Pulmonary artery endothelial cell (primary cell): ENCODE measurements around the gene ARPP21. TPM values are rescaled to one million over a fixed set of nuclear protein-coding genes. Genes with fewer than 3 reads are reported as not detected.

Source experiments
- DNase-seq: peaks from one replicate; pipeline ENCODE4 v3.0.0-alpha.2; 2011; ENCODE audit warnings: low read depth, low spot score
- total RNA-seq: library from RNA; depleted of rRNA; stranded (reverse); fragments of >200 nt; gene quantifications from 2 replicates; pipeline ENCODE4 v1.2.3, GENCODE V29; 2014

Gene ARPP21
- total RNA-seq, 1 donor from 2014 or later: 0.07 TPM

DNA sequence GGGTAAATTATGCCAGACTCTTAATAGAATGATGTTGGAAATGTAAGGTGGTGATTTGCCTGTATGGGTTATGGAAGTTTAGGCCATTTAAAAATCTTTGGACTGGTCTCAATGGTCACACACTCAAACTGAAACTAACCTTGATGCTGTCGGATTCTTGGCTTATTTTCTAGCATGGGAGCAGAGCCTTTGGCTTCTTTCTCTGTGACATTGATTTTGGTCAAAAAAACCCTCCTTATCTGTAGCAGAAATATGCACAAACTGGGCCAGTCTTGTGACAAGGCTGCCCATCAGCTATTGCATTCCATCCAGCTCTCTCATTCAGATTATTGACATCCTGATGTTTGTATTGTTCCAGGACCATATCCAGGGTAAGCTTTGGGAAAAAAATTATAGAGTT is 35.9 kb downstream of the ARPP21 start:
- no peak for DNase-seq

DNA sequence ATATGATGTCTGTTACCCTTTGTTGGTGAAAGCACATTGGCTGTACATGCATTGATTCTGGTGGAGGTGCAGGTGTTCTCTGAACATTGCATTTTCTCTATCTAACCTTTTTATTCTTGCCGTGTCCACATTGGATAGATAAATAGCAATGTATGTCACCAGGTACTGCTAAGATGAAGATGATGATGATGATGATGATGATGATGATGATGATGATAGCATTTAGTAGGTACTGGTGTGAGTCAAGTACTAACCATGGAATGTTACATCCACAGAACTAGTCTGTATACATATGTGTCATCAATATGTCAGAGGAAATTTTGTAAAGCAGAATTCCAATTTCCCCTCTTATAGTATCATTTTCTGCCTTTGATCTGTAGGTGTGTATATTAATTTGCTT is 36.3 kb downstream of the ARPP21 start:
- no peak for DNase-seq

- no peak for DNase-seq
Measured at GRCh38 chr3:35677797-35678196, 38.5 kb downstream of the ARPP21 start.

GRCh38 chr3:35678643-35679161 is 39.4 kb downstream of the ARPP21 start:
- DNase-seq: no peak

- no peak for DNase-seq
Measured at GRCh38 chr3:35679409-35680080, 40.2 kb downstream of the ARPP21 start.

GRCh38 chr3:35680866-35681650 is 41.7 kb downstream of the ARPP21 start:
- DNase-seq: no peak

DNA sequence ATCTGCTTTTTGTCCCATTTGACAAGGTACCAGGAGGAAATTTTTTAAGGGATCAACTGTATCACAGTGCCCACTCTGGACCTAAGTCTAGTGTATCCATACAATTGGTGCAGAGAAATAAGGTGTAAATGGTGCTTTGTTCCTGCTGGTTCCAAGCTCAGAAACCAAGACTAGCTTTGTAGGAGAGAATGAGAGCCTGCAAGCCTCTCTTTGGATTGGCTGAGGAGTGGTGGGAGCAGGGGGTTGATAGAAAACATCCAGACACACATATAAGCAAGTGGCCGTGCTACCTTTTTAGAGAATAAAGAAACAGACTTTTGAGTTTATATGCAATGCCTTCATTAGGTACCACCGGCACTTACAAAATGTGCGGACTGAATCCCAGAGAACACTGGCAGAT is 45.8 kb downstream of the ARPP21 start:
- DNase-seq: no peak

GRCh38 chr3:35688826-35689225 is 49.5 kb downstream of the ARPP21 start:
- DNase-seq: no peak

GRCh38 chr3:35690271-35690670 is 50.9 kb downstream of the ARPP21 start:
- DNase-seq: no peak

- no peak for DNase-seq
Measured at GRCh38 chr3:35705904-35706303, 66.6 kb downstream of the ARPP21 start.

DNA sequence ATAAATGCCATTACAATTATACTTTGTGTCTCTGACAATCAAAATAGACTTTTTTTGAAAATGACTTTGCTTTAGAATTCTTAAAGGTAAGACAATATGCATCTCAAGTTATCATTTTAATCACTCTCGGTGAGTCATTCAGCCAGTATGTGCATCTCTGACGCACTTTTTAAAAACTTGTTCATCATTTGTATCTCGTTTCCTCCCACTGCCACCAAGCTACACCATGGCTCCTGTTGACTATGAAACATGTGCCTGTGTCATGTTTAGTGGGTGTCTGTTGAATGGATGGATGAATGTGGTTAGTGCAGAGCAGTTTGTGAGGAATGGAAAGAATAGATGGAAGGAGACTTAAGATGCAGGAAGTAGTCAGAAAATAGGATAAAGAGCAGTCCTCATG is 68.6 kb downstream of the ARPP21 start:
- DNase-seq: no peak

DNA sequence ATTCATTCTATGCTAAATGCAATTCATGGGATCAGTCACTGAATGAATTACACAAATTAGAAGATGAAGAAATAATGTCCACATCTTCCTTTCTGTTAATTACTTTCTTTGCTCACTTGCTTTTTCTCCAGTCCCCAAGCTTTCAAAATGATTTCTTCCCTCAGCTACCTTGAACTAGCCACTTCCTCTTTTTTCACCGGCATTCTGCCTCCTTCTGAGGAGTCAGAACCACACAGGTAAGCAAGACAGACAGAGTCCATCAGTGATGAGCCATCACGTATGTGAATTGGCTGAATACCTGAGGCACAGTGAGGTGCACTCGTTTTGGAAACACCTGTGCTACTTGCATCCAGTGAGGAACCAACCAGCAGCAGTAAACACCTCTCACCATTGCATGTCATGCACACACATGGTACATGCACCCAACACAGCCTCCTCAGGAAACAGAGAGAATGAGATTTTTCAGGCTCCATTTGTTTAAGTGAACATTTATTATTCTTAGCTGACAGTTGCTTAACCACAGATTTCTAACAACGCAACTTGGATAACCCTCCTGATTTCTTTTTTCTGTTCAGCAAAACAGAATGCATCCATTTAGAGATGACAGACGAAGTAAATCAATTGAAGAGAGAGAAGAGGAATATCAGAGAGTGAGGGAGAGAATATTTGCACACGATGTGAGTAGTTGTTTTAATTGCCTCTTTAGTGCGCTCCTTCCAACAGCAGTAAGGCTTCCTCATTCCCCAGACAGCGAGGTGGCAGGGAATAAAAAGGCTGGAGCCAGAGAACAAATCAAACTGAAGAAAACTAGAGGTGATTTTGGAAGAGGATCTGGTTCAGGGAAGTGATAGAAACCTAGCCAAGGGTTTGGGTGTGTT is 69.3 kb downstream of the ARPP21 start:
- no peak for DNase-seq

DNA sequence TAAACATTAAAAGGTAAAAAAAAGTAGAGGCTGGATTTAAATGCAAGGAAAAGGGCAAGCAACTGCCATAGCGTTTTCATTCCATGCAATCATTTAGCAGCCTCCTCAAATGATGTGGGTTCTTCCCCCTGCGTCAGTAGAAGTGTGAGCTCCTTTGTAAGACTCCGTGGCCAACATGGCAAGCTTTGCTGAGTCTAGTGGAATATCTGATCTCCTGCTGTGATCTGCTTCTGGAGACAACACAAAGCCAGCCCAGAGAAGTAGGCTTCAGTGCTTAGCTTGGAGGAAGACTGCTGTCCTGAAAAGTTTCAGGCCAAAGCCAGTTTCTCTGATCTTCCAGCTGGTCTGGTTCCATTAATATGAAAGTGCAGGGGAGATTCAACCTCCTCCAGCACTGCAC is 70.4 kb downstream of the ARPP21 start:
- no peak for DNase-seq

DNA sequence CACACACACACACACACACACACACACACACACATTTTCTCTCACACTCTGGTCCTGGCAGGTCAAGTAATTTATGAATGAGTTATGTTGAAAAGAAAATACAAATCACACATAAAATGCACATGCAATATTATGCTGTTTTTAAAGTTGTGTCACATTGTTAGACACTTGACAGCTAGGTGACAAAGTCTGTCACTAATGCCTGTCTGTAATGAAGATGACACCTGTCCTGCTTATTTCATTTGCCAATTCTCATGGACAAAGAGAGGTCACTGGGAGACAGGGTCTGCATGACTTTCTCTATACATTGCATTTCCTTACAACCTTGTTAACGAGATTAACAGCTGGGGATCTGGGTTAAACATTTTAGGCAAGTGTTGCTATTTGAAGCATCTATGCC is 71.2 kb downstream of the ARPP21 start:
- DNase-seq: no peak

- DNase-seq: no peak
Measured at GRCh38 chr3:35718921-35719320, 79.6 kb downstream of the ARPP21 start.

DNA sequence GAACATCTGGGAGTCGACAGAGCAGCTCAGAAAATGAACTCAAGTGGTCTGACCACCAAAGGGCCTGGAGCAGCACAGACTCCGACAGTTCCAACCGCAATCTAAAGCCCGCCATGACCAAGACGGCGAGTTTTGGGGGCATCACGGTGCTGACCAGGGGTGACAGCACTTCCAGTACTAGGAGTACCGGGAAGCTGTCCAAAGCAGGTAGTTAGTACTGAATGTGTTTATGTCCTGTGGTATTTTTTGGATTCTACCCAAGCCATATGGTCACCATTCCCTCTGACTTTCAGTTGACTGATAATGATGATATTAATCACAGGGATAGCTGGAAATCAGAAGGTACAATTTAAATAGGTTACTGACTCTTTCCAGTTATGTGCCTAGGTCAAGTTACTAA is 82.3 kb downstream of the ARPP21 start:
- no peak for DNase-seq

GRCh38 chr3:35722902-35723301 is 83.6 kb downstream of the ARPP21 start:
- DNase-seq: no peak

GRCh38 chr3:35723480-35724097 is 84.3 kb downstream of the ARPP21 start:
- DNase-seq: no peak

DNA sequence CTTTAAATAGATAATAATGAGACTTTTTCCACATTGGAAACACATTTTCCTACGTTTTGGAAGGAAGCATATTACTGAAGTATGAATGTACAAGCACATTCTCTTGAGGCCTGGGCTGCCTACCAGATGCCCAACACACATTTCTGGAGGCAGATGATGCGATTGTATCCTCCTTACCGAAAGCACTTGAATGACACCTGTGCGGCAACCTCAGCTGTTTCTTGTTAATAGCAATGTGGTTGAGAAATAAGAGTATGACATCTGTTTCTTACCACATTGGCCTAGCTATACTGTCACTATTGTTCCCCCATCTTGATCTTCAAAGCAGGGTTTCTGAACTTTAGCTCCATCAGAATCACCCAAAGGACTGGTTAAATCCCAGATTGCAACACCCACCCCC is 84.8 kb downstream of the ARPP21 start:
- no peak for DNase-seq

DNA sequence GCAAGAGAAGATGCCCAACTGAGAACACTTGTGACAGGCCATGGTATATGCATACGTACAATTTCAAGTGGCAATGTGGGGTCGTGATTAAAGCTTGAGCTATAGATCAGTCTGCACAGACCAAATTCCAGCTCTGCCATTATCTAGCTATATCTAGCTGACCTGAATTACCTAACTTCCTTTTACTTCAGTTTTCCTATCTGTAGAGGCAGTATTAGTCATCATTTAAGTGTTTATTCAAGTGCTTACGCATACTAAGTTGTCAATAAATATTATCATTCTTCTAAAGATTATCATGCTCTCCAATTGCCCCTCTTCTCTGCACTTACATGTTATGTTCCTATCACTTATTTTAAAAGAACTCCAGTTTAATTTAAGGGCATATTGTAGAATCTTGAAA is 87.9 kb downstream of the ARPP21 start:
- DNase-seq: no peak

- no peak for DNase-seq
Measured at GRCh38 chr3:35733341-35733740, 94.0 kb downstream of the ARPP21 start.
